ENCODE results near the gene PRKCA.
"Not testable (repeated sequence)": the region's sequence is repeated elsewhere in the genome, so short reads cannot be mapped to it uniquely, and the experiment has no call there.

PRKCA gene

GRCh38 chr17:66715745-66716156, 413.3 kb downstream of the PRKCA start:
- H3K9me3 ChIP-seq (ENCODE audit: control insufficient read depth, low read length) = no peaks in the 10 kb centered on the region
- peaks cover 3% of the 10 kb centered on the region for H3K36me3 ChIP-seq (ENCODE audit: control insufficient read depth, insufficient read depth, low read length)
- no peak overlapping the region for H3K4me3 ChIP-seq (ENCODE audit: insufficient read depth, low read depth, low read length, poor library complexity, severe bottlenecking)
- no peak overlapping the region for H3K27ac ChIP-seq (ENCODE audit: insufficient read depth, low read length, poor library complexity, severe bottlenecking)
- no peaks in the 10 kb centered on the region for H3K27me3 ChIP-seq (replicated peaks; ENCODE audit: control insufficient read depth, insufficient read depth, low read length, poor library complexity, severe bottlenecking)
- no peaks in the 10 kb centered on the region for H3K4me1 ChIP-seq (ENCODE audit: control insufficient read depth, insufficient read depth, low read length, poor library complexity, severe bottlenecking)
- DNase-seq = no peak

GRCh38 chr17:66716236-66717026, 414.0 kb downstream of the PRKCA start:
- no peak overlapping the region for H3K4me3 ChIP-seq (ENCODE audit: insufficient read depth, low read depth, low read length, poor library complexity, severe bottlenecking)
- peaks cover 3% of the 10 kb centered on the region for H3K36me3 ChIP-seq (ENCODE audit: control insufficient read depth, insufficient read depth, low read length)
- H3K27ac ChIP-seq (ENCODE audit: insufficient read depth, low read length, poor library complexity, severe bottlenecking) = no peak overlapping the region
- H3K27me3 ChIP-seq (replicated peaks; ENCODE audit: control insufficient read depth, insufficient read depth, low read length, poor library complexity, severe bottlenecking) = no peaks in the 10 kb centered on the region
- H3K4me1 ChIP-seq (ENCODE audit: control insufficient read depth, insufficient read depth, low read length, poor library complexity, severe bottlenecking) = no peaks in the 10 kb centered on the region
- DNase-seq = no peak
- no peaks in the 10 kb centered on the region for H3K9me3 ChIP-seq (ENCODE audit: control insufficient read depth, low read length)

- no peak overlapping the region for H3K4me3 ChIP-seq (ENCODE audit: insufficient read depth, low read depth, low read length, poor library complexity, severe bottlenecking)
- H3K9me3 ChIP-seq (ENCODE audit: control insufficient read depth, low read length) = no peaks in the 10 kb centered on the region
- no peak overlapping the region for H3K27ac ChIP-seq (ENCODE audit: insufficient read depth, low read length, poor library complexity, severe bottlenecking)
- H3K4me1 ChIP-seq (ENCODE audit: control insufficient read depth, insufficient read depth, low read length, poor library complexity, severe bottlenecking) = no peaks in the 10 kb centered on the region
- no peak for DNase-seq
- H3K36me3 ChIP-seq (ENCODE audit: control insufficient read depth, insufficient read depth, low read length) = peaks cover 3% of the 10 kb centered on the region
- no peaks in the 10 kb centered on the region for H3K27me3 ChIP-seq (replicated peaks; ENCODE audit: control insufficient read depth, insufficient read depth, low read length, poor library complexity, severe bottlenecking)
Measured at GRCh38 chr17:66717641-66718058, 415.2 kb downstream of the PRKCA start.

- Histone ChIP-seq H3K27ac (ENCODE audit: insufficient read depth, low read length, poor library complexity, severe bottlenecking) (no peak overlapping the region), H3K9me3 (ENCODE audit: control insufficient read depth, low read length) (no peaks in the 10 kb centered on the region), H3K4me1 (ENCODE audit: control insufficient read depth, insufficient read depth, low read length, poor library complexity, severe bottlenecking) (no peaks in the 10 kb centered on the region), H3K27me3 (replicated peaks; ENCODE audit: control insufficient read depth, insufficient read depth, low read length, poor library complexity, severe bottlenecking) (no peaks in the 10 kb centered on the region), H3K36me3 (ENCODE audit: control insufficient read depth, insufficient read depth, low read length) (peaks cover 3% of the 10 kb centered on the region), H3K4me3 (ENCODE audit: insufficient read depth, low read depth, low read length, poor library complexity, severe bottlenecking) (no peak overlapping the region)
- no peak for DNase-seq
Measured at GRCh38 chr17:66720027-66720426, 417.6 kb downstream of the PRKCA start.

- no peaks in the 10 kb centered on the region for H3K4me1 ChIP-seq (ENCODE audit: control insufficient read depth, insufficient read depth, low read length, poor library complexity, severe bottlenecking)
- no peak overlapping the region for H3K4me3 ChIP-seq (ENCODE audit: insufficient read depth, low read depth, low read length, poor library complexity, severe bottlenecking)
- no peak overlapping the region for H3K27ac ChIP-seq (ENCODE audit: insufficient read depth, low read length, poor library complexity, severe bottlenecking)
- no peak for DNase-seq
- H3K9me3 ChIP-seq (ENCODE audit: control insufficient read depth, low read length) = no peaks in the 10 kb centered on the region
- H3K27me3 ChIP-seq (replicated peaks; ENCODE audit: control insufficient read depth, insufficient read depth, low read length, poor library complexity, severe bottlenecking) = no peaks in the 10 kb centered on the region
- peaks cover 3% of the 10 kb centered on the region for H3K36me3 ChIP-seq (ENCODE audit: control insufficient read depth, insufficient read depth, low read length)
Measured at GRCh38 chr17:66720567-66720966, 418.2 kb downstream of the PRKCA start.

DNA sequence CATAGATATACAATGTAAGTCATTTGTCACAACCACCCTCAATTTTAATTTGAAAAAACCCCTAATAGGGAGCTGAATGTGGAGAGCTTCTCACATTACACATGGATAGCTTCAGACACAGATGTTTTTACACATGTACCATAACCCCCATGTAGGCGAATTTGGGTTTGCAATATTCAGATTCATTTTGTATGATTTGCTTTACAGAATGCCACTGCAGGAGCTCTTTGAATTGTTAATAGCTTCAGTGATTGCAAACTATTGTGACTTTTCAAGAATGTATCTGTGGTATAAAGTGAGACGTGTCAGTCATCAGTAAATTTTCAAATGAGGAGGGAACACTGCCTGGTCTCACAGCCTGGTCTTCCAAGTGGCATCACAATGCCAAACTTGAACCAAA, 419.9 kb downstream of the PRKCA start:
- no peaks in the 10 kb centered on the region for H3K27me3 ChIP-seq (replicated peaks; ENCODE audit: control insufficient read depth, insufficient read depth, low read length, poor library complexity, severe bottlenecking)
- H3K27ac ChIP-seq (ENCODE audit: insufficient read depth, low read length, poor library complexity, severe bottlenecking) = no peak overlapping the region
- DNase-seq = no peak
- H3K4me1 ChIP-seq (ENCODE audit: control insufficient read depth, insufficient read depth, low read length, poor library complexity, severe bottlenecking) = no peaks in the 10 kb centered on the region
- no peak overlapping the region for H3K4me3 ChIP-seq (ENCODE audit: insufficient read depth, low read depth, low read length, poor library complexity, severe bottlenecking)
- H3K9me3 ChIP-seq (ENCODE audit: control insufficient read depth, low read length) = no peaks in the 10 kb centered on the region
- H3K36me3 ChIP-seq (ENCODE audit: control insufficient read depth, insufficient read depth, low read length) = peaks cover 3% of the 10 kb centered on the region

DNA sequence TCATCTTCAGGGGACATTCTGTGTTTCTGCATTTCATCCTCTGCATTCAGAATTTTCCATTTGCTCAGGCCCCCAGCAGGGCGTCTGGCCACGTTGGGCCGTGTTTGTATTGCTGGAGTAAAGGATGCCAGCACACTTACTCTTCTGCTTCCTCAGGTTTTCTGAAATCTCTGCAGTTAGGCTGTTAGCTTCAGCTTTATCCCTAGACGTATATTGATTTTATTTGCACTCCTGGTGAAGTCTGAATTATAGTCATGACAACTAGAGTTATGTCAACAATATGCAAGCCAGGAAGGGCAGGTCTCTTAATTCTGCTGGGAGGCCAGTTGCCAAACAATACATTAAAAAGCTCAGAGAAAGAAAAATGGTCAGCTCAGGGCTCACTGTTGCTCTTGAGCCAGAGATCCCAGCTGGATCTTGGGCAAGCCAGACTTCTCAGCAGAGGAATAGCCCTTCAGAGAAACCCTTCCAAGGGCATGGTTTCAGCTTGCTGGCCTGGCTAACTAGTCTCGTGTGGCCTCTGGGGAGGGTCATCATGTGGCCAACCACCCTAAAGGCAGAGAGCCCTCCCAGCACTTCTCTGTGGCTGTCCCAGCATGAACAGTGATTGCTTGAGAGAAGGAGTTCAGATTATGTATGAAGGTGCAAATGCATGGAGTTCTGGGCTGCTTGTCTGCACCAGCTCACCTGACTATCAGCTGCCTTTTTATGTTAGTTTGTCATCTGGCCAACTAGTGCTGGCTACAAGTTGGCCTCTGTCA, 422.3 kb downstream of the PRKCA start:
- Histone ChIP-seq H3K27me3 (replicated peaks; ENCODE audit: control insufficient read depth, insufficient read depth, low read length, poor library complexity, severe bottlenecking) (no peaks in the 10 kb centered on the region), H3K27ac (ENCODE audit: insufficient read depth, low read length, poor library complexity, severe bottlenecking) (no peak overlapping the region), H3K9me3 (ENCODE audit: control insufficient read depth, low read length) (no peaks in the 10 kb centered on the region), H3K4me3 (ENCODE audit: insufficient read depth, low read depth, low read length, poor library complexity, severe bottlenecking) (no peak overlapping the region), H3K36me3 (ENCODE audit: control insufficient read depth, insufficient read depth, low read length) (no peaks in the 10 kb centered on the region), H3K4me1 (ENCODE audit: control insufficient read depth, insufficient read depth, low read length, poor library complexity, severe bottlenecking) (no peaks in the 10 kb centered on the region)
- DNase-seq = no peak

DNA sequence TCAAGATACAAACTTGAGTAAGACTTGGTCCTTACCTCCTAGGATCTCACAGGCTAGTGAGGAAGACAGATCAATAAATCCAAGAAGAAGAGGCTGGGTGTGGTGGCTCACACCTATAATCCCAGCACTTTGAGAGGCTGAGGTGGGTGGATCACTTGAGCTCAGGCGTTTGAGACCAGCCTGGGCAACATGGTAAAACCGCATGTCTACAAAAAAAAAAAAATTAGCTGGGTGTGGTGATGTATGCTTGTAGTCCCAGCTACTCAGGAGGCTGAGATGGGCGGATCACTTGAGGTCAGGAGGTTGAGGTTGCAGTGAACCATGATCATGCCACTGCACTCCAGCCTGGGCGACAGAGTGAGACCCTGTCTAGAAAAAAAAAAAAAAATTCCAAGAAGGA, 423.0 kb downstream of the PRKCA start:
- not testable (repeated sequence) for H3K4me3 ChIP-seq (ENCODE audit: insufficient read depth, low read depth, low read length, poor library complexity, severe bottlenecking); H3K36me3 ChIP-seq (ENCODE audit: control insufficient read depth, insufficient read depth, low read length); H3K9me3 ChIP-seq (ENCODE audit: control insufficient read depth, low read length); H3K27ac ChIP-seq (ENCODE audit: insufficient read depth, low read length, poor library complexity, severe bottlenecking); H3K4me1 ChIP-seq (ENCODE audit: control insufficient read depth, insufficient read depth, low read length, poor library complexity, severe bottlenecking); DNase-seq; H3K27me3 ChIP-seq (replicated peaks; ENCODE audit: control insufficient read depth, insufficient read depth, low read length, poor library complexity, severe bottlenecking)

DNA sequence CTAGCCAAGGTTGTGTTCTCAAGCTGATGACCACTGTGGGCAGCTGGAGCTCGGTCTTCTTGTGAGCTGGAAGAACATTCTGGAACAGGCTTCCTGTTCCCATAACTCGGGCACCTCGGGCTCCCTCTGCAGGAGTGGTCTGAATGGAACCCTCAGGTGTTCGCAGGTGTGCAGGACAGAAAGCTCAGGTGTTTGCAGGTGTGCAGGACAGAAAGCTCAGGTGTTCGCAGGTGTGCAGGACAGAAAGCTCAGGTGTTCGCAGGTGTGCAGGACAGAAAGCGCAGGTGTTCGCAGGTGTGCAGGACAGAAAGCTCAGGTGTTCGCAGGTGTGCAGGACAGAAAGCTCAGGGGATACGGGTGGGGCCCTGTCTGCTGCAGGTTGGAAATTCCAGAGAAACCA, 423.5 kb downstream of the PRKCA start:
- Histone ChIP-seq H3K27ac (ENCODE audit: insufficient read depth, low read length, poor library complexity, severe bottlenecking) (no peak overlapping the region), H3K4me1 (ENCODE audit: control insufficient read depth, insufficient read depth, low read length, poor library complexity, severe bottlenecking) (no peaks in the 10 kb centered on the region), H3K27me3 (replicated peaks; ENCODE audit: control insufficient read depth, insufficient read depth, low read length, poor library complexity, severe bottlenecking) (no peaks in the 10 kb centered on the region), H3K9me3 (ENCODE audit: control insufficient read depth, low read length) (no peaks in the 10 kb centered on the region), H3K36me3 (ENCODE audit: control insufficient read depth, insufficient read depth, low read length) (no peaks in the 10 kb centered on the region), H3K4me3 (ENCODE audit: insufficient read depth, low read depth, low read length, poor library complexity, severe bottlenecking) (no peak overlapping the region)
- DNase-seq = no peak

DNA sequence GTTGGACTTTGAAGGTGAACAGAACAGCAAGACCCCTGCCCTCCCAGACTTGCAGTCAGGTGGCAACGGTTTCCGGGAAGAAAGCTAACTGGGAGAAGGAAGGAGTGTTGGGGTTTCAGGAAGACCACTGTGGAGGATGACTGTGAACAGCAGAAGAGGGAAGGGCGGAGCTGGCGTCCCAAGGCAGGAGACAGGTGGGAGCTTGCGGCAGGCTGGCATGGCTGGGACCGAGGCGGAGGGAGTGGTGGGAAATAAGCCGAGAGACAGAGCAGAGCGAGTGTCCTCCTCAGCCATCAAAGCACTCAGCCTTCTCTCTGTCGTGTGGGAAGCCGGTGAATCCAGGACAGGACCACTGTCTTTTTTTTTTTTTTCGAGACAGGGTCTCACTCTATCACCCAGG, 424.0 kb downstream of the PRKCA start:
- no peaks in the 10 kb centered on the region for H3K36me3 ChIP-seq (ENCODE audit: control insufficient read depth, insufficient read depth, low read length)
- DNase-seq = no peak
- no peaks in the 10 kb centered on the region for H3K9me3 ChIP-seq (ENCODE audit: control insufficient read depth, low read length)
- H3K4me3 ChIP-seq (ENCODE audit: insufficient read depth, low read depth, low read length, poor library complexity, severe bottlenecking) = no peak overlapping the region
- H3K27me3 ChIP-seq (replicated peaks; ENCODE audit: control insufficient read depth, insufficient read depth, low read length, poor library complexity, severe bottlenecking) = no peaks in the 10 kb centered on the region
- H3K4me1 ChIP-seq (ENCODE audit: control insufficient read depth, insufficient read depth, low read length, poor library complexity, severe bottlenecking) = no peaks in the 10 kb centered on the region
- H3K27ac ChIP-seq (ENCODE audit: insufficient read depth, low read length, poor library complexity, severe bottlenecking) = no peak overlapping the region
